H9 (cell line): ENCODE data around the gene PAPOLG. TPM values are rescaled to one million over a fixed set of nuclear protein-coding genes. Genes with fewer than 3 reads are reported as not detected.

Experiments
- DNase-seq: peaks from one replicate; pipeline ENCODE4 v3.0.0-alpha.2; 2017
- H2AFZ ChIP-seq: one replicate; pipeline ENCODE4 v1.6.1; 2013; ENCODE audit warnings: mild to moderate bottlenecking, low read length, control low read depth, moderate library complexity
- H2AK5ac ChIP-seq: 2 replicates; pipeline ENCODE4 v1.6.1; 2013; ENCODE audit warnings: low read length, control low read depth, mixed read lengths; ENCODE audit not compliant: insufficient read length
- H2BK120ac ChIP-seq: one replicate; pipeline ENCODE4 v1.6.1; 2013; ENCODE audit warnings: low read depth, mild to moderate bottlenecking, low read length, control low read depth, inconsistent platforms; ENCODE audit not compliant: poor library complexity, severe bottlenecking
- H2BK12ac ChIP-seq: 2 replicates; pipeline ENCODE4 v1.6.1; 2013; ENCODE audit warnings: low read length, control low read depth, mixed read lengths, low read depth; ENCODE audit not compliant: insufficient read length
- H2BK15ac ChIP-seq: 2 replicates; pipeline ENCODE4 v1.6.1; 2013; ENCODE audit warnings: low read depth, low read length, control low read depth
- H2BK20ac ChIP-seq: one replicate; pipeline ENCODE4 v1.6.1; 2013; ENCODE audit warnings: low read depth, mild to moderate bottlenecking, low read length, control low read depth, inconsistent platforms; ENCODE audit not compliant: poor library complexity, severe bottlenecking
- H2BK5ac ChIP-seq: 2 replicates; pipeline ENCODE4 v1.6.1; 2013; ENCODE audit warnings: low read length, control low read depth, mixed read lengths; ENCODE audit not compliant: insufficient read length
- H3K14ac ChIP-seq: 2 replicates; pipeline ENCODE4 v1.6.1; 2013; ENCODE audit warnings: low read length, control low read depth; ENCODE audit not compliant: insufficient read depth
- H3K18ac ChIP-seq: 2 replicates; pipeline ENCODE4 v1.6.1; 2013; ENCODE audit warnings: low read depth, mild to moderate bottlenecking, mixed read lengths, low read length, control low read depth; ENCODE audit not compliant: insufficient read length
- H3K23ac ChIP-seq: 2 replicates; pipeline ENCODE4 v1.6.1; 2013; ENCODE audit warnings: low read length, control low read depth, mixed read lengths, low read depth; ENCODE audit not compliant: insufficient read length
- H3K23me2 ChIP-seq: 2 replicates; pipeline ENCODE4 v1.6.1; 2013; ENCODE audit warnings: low read depth, mild to moderate bottlenecking, mixed read lengths, low read length, control low read depth; ENCODE audit not compliant: insufficient read length, poor library complexity, severe bottlenecking
- H3K27ac ChIP-seq: 2 replicates; pipeline ENCODE4 v1.5.1; 2013; ENCODE audit warnings: low read length, control low read depth, mixed read lengths, low read depth; ENCODE audit not compliant: insufficient read length
- H3K27me3 ChIP-seq: 2 replicates; pipeline ENCODE4 v1.6.1; 2013; ENCODE audit warnings: low read length, control low read depth, inconsistent platforms; ENCODE audit not compliant: insufficient read depth
- H3K4ac ChIP-seq: 2 replicates; pipeline ENCODE4 v1.6.1; 2013; ENCODE audit warnings: low read depth, mild to moderate bottlenecking, control low read depth, inconsistent platforms, low read length, moderate library complexity
- H3K4me1 ChIP-seq: 2 replicates; pipeline ENCODE4 v1.6.1; 2013; ENCODE audit warnings: low read length, control low read depth, inconsistent platforms; ENCODE audit not compliant: insufficient read depth
- H3K4me2 ChIP-seq: 2 replicates; pipeline ENCODE4 v1.6.1; 2013; ENCODE audit warnings: low read length, control low read depth, mixed read lengths; ENCODE audit not compliant: insufficient read length, insufficient read depth
- H3K56ac ChIP-seq: 2 replicates; pipeline ENCODE4 v1.6.1; 2013; ENCODE audit warnings: low read depth, mild to moderate bottlenecking, mixed read lengths, low read length, control low read depth; ENCODE audit not compliant: insufficient read length
- H3K79me1 ChIP-seq: 2 replicates; pipeline ENCODE4 v1.6.1; 2013; ENCODE audit warnings: low read depth, mild to moderate bottlenecking, moderate library complexity, low read length, control low read depth, inconsistent platforms; ENCODE audit not compliant: insufficient read depth, poor library complexity, severe bottlenecking
- H3K79me2 ChIP-seq: 2 replicates; pipeline ENCODE4 v1.6.1; 2013; ENCODE audit warnings: low read length, control low read depth, inconsistent platforms; ENCODE audit not compliant: insufficient read depth
- H3K9ac ChIP-seq: 2 replicates; pipeline ENCODE4 v1.6.1; 2013; ENCODE audit warnings: low read length, control low read depth, mixed read lengths; ENCODE audit not compliant: insufficient read length; ENCODE audit errors: extremely low read depth
- H3K9me3 ChIP-seq: one replicate; pipeline ENCODE4 v1.6.1; 2013; ENCODE audit warnings: low read depth, low read length, inconsistent platforms; ENCODE audit not compliant: control insufficient read depth
- H3T11ph ChIP-seq: one replicate; pipeline ENCODE4 v1.6.1; 2013; ENCODE audit warnings: mild to moderate bottlenecking, low read length, control low read depth, inconsistent platforms
- H4K20me1 ChIP-seq: one replicate; pipeline ENCODE4 v1.6.1; 2013; ENCODE audit not compliant: control insufficient read depth, insufficient read length, insufficient read depth
- H4K5ac ChIP-seq: 2 replicates; pipeline ENCODE4 v1.6.1; 2013; ENCODE audit warnings: low read depth, mild to moderate bottlenecking, mixed read lengths, low read length, control low read depth; ENCODE audit not compliant: insufficient read length
- H4K8ac ChIP-seq: replicated peaks from 2 replicates; pipeline ENCODE4 v1.6.1; 2013; ENCODE audit warnings: low read length, control low read depth, mixed read lengths, low read depth; ENCODE audit not compliant: insufficient read length
- H4K91ac ChIP-seq: 2 replicates; pipeline ENCODE4 v1.6.1; 2013; ENCODE audit warnings: low read depth, mild to moderate bottlenecking, moderate library complexity, mixed read lengths, low read length, control low read depth; ENCODE audit not compliant: insufficient read length
- H3K27ac Mint-ChIP-seq, 3 experiments: 2 replicates in 2 of 3; 3 replicates in 1 of 3; pipeline ENCODE4 v1.8.0; 2020 to 2021; ENCODE audit warnings: mixed read lengths in 3 of 3, mild to moderate bottlenecking in 1 of 3, moderate library complexity in 1 of 3
- H3K27me3 Mint-ChIP-seq: 2 replicates; pipeline ENCODE4 v1.8.0; 2021; ENCODE audit warnings: low read depth, mild to moderate bottlenecking, moderate library complexity, mixed read lengths
- H3K36me3 Mint-ChIP-seq, 3 experiments: 2 replicates in 2 of 3; 3 replicates in 1 of 3; pipeline ENCODE4 v1.8.0; 2020 to 2021; ENCODE audit warnings: low read depth in 3 of 3, mixed read lengths in 3 of 3; ENCODE audit not compliant: insufficient read depth in 1 of 3
- H3K4me1 Mint-ChIP-seq, 2 experiments: 2 replicates each; pipeline ENCODE4 v1.8.0; 2020; ENCODE audit warnings: mixed read lengths in 2 of 2
- H3K4me3 Mint-ChIP-seq, 2 experiments: 2 replicates in 1 of 2; 3 replicates in 1 of 2; pipeline ENCODE4 v1.8.0; 2020 to 2021; ENCODE audit warnings: mild to moderate bottlenecking in 2 of 2, mixed read lengths in 2 of 2, moderate library complexity in 1 of 2
- H3K9me3 Mint-ChIP-seq, 2 experiments: 2 replicates in 1 of 2; 3 replicates in 1 of 2; pipeline ENCODE4 v1.8.0; 2020; ENCODE audit warnings: mild to moderate bottlenecking in 2 of 2, mixed read lengths in 2 of 2, moderate library complexity in 1 of 2
- CTCF ChIP-seq: fragments of 200-600 bp; sonication (generic); conservative IDR thresholded peaks from 3 replicates; pipeline ENCODE4 v1.8.0; 2021; ENCODE audit warnings: antibody characterized with exemption, mild to moderate bottlenecking
- WGBS: extraction: QIAGEN DNeasy Blood & Tissue Kit; methylation state at CpG from one replicate; pipeline ENCODE4 v1.1.7; 2013; ENCODE audit warnings: missing lambda C conversion rate, low lambda C conversion rate, mixed read lengths; ENCODE audit not compliant: insufficient read length; ENCODE audit errors: extremely low coverage; 5-methylcytosine and 5-hydroxymethylcytosine counted together
- total RNA-seq: library from RNA; stranded (reverse); gene quantifications from 2 replicates; pipeline ENCODE4 v1.2.1, GENCODE V29; 2021

Gene PAPOLG
- total RNA-seq, 1 experiment from 2014 or later, result 19.2 TPM

- Histone ChIP-seq H3K4me1 (no peaks in the 10 kb centered on the region), H3T11ph (no peak overlapping the region), H3K56ac (no peak overlapping the region), H4K20me1 (no peaks in the 10 kb centered on the region), H4K8ac (no peak overlapping the region), H2AK5ac (no peak overlapping the region), H2BK12ac (no peak overlapping the region), H3K79me1 (no peaks in the 10 kb centered on the region), H4K5ac (no peak overlapping the region), H3K79me2 (no peaks in the 10 kb centered on the region), H3K14ac (no peak overlapping the region), H2AFZ (no peak overlapping the region), H3K18ac (no peak overlapping the region), H2BK5ac (no peak overlapping the region), H3K9ac (no peak overlapping the region), H3K27me3 (no peaks in the 10 kb centered on the region), H2BK20ac (no peak overlapping the region), H3K9me3 (no peaks in the 10 kb centered on the region), H3K27ac (no peak overlapping the region), H3K23ac (no peak overlapping the region), H2BK120ac (no peak overlapping the region), H3K4ac (no peak overlapping the region), H3K4me2 (no peak overlapping the region), H4K91ac (no peak overlapping the region), H3K23me2 (no peaks in the 10 kb centered on the region), H2BK15ac (no peak overlapping the region)
- no CpG with 5 or more reads among the region's 4 CpGs for WGBS
- Mint-ChIP-seq H3K9me3 (no peaks in the 10 kb centered on the region), H3K4me1 (peaks cover 4 to 5% of the 10 kb centered on the region in 2 experiments; a peak in 1 of 4 replicates), H3K27me3 (peaks cover 25% of the 10 kb centered on the region), H3K27ac (no peak overlapping the region), H3K4me3 (no peak overlapping the region), H3K36me3 (no peaks in the 10 kb centered on the region)
- peak; percentile 22; the same call in 2 of the 3 replicates for TF ChIP-seq CTCF
- DNase-seq, result no peak
Observed at GRCh38 chr2:60818272-60818671, 62.2 kb downstream of the PAPOLG start.
